ENCODE measurements around the gene GPBAR1. TPM values are rescaled to one million over a fixed set of nuclear protein-coding genes. Genes with fewer than 3 reads are reported as not detected.
"Not testable (repeated sequence)": the region's sequence is repeated elsewhere in the genome, so short reads cannot be mapped to it uniquely, and the experiment has no call there.

The GPBAR1 gene
- total RNA-seq, 1 experiment from 2014 or later, result not detected

- DNase-seq (ENCODE audit: low spot score), result peak; percentile 99
Measured at GRCh38 chr2:218269900-218270720, 9.3 kb downstream of the GPBAR1 start, which contains the start of the genes AAMP and PNKD. Gene AAMP, minus strand, starts transcription at chr2:218270137. Its CDS starts 51 bp downstream, at chr2:218270086. Gene PNKD, plus strand, starts transcription at chr2:218270519. Its CDS starts 17 bp downstream, at chr2:218270536.

GRCh38 chr2:218270721-218271486 lies 10.1 kb downstream of the GPBAR1 start:
- no peak for DNase-seq (ENCODE audit: low spot score)

GRCh38 chr2:218271487-218271797 lies 10.6 kb downstream of the GPBAR1 start:
- no peak for DNase-seq (ENCODE audit: low spot score)

GRCh38 chr2:218271865-218272530 lies 11.2 kb downstream of the GPBAR1 start:
- DNase-seq (ENCODE audit: low spot score), result no peak

GRCh38 chr2:218272531-218273212 lies 11.9 kb downstream of the GPBAR1 start:
- peak; percentile 95 for DNase-seq (ENCODE audit: low spot score)

- not testable (repeated sequence) for DNase-seq (ENCODE audit: low spot score)
Measured at GRCh38 chr2:218273214-218273907, 12.5 kb downstream of the GPBAR1 start.

GRCh38 chr2:218273908-218274249 lies 13.1 kb downstream of the GPBAR1 start:
- DNase-seq (ENCODE audit: low spot score), result no peak

GRCh38 chr2:218274586-218274985 lies 13.8 kb downstream of the GPBAR1 start:
- no peak for DNase-seq (ENCODE audit: low spot score)

GRCh38 chr2:218275371-218276072 lies 14.7 kb downstream of the GPBAR1 start:
- no peak for DNase-seq (ENCODE audit: low spot score)

GRCh38 chr2:218276986-218277755 lies 16.4 kb downstream of the GPBAR1 start:
- no peak for DNase-seq (ENCODE audit: low spot score)

- no peak for DNase-seq (ENCODE audit: low spot score)
Measured at GRCh38 chr2:218277921-218278320, 17.1 kb downstream of the GPBAR1 start.

- DNase-seq (ENCODE audit: low spot score), result no peak
Measured at GRCh38 chr2:218278531-218279360, 17.9 kb downstream of the GPBAR1 start.

- no peak for DNase-seq (ENCODE audit: low spot score)
Measured at GRCh38 chr2:218280260-218280870, 19.6 kb downstream of the GPBAR1 start.

- no peak for DNase-seq (ENCODE audit: low spot score)
Measured at GRCh38 chr2:218281449-218281848, 20.6 kb downstream of the GPBAR1 start.

- no peak for DNase-seq (ENCODE audit: low spot score)
Measured at GRCh38 chr2:218282173-218282991, 21.6 kb downstream of the GPBAR1 start.

- DNase-seq (ENCODE audit: low spot score), result peak; percentile 74
Measured at GRCh38 chr2:218284106-218284811, 23.4 kb downstream of the GPBAR1 start.

GRCh38 chr2:218285604-218286003 lies 24.8 kb downstream of the GPBAR1 start:
- no peak for DNase-seq (ENCODE audit: low spot score)

Measured in A172 (cell line).